ENCODE results near the gene ZBTB46.

GRCh38 chr20:63809856-63810255, 21.2 kb downstream of the ZBTB46 start:
- TF ChIP-seq CTCF (conservative IDR thresholded peaks at IDR 0.05; ENCODE audit: low read length) (no peak), EZH2phosphoT487 (IDR thresholded peaks at IDR 0.05; ENCODE audit: borderline replicate concordance) (no peak)
